ENCODE measurements around the gene SEC16A.

SEC16A gene

GRCh38 chr9:136486823-136487620, 4.2 kb upstream of the SEC16A start:
- no peak for DNase-seq

- DNase-seq = no peak
Measured at GRCh38 chr9:136486131-136486530, 3.3 kb upstream of the SEC16A start.

GRCh38 chr9:136485049-136486045, 2.5 kb upstream of the SEC16A start:
- peak; percentile 88 to 91 for DNase-seq

- DNase-seq = no peak
Measured at GRCh38 chr9:136484153-136485048, 1.6 kb upstream of the SEC16A start.

GRCh38 chr9:136483589-136484152, 831 bp upstream of the SEC16A start:
- DNase-seq = peak; percentile 93 to 94

GRCh38 chr9:136482046-136482792, 621 bp downstream of the SEC16A start:
- DNase-seq = peak; percentile 24 to 39

- DNase-seq = no peak
Measured at GRCh38 chr9:136481558-136481957, 1.3 kb downstream of the SEC16A start.

- no peak for DNase-seq
Measured at GRCh38 chr9:136476369-136477150, 6.3 kb downstream of the SEC16A start.

GRCh38 chr9:136474974-136475865, 7.6 kb downstream of the SEC16A start:
- DNase-seq = no peak

GRCh38 chr9:136474021-136474640, 8.7 kb downstream of the SEC16A start:
- no peak for DNase-seq

GRCh38 chr9:136473354-136473721, 9.5 kb downstream of the SEC16A start:
- DNase-seq = no peak

GRCh38 chr9:136472640-136473353, 10.0 kb downstream of the SEC16A start:
- no peak for DNase-seq

- no peak for DNase-seq
Measured at GRCh38 chr9:136471802-136472487, 10.9 kb downstream of the SEC16A start.

- no peak for DNase-seq
Measured at GRCh38 chr9:136470792-136471469, 11.9 kb downstream of the SEC16A start.

- no peak for DNase-seq
Measured at GRCh38 chr9:136470356-136470755, 12.5 kb downstream of the SEC16A start.

- no peak for DNase-seq
Measured at GRCh38 chr9:136467766-136468165, 15.1 kb downstream of the SEC16A start.

GRCh38 chr9:136466155-136466541, 16.7 kb downstream of the SEC16A start:
- no peak for DNase-seq

Measured in activated CD4-positive, alpha-beta T cell treated with anti-CD3 and anti-CD28 coated beads, Interleukin-2, amount 50 U/mL, for 48 hours (primary cell).